GM19463 (cell line): ENCODE results near the gene RRP12.
"Not testable (repeated sequence)": the region's sequence is repeated elsewhere in the genome, so short reads cannot be mapped to it uniquely, and the experiment has no call there.

Source experiments
- ATAC-seq: cut with Tn5 transposase; IDR thresholded peaks from one replicate; pipeline ENCODE4 v1.9.1; 2021; ENCODE audit warnings: mild to moderate bottlenecking, moderate library complexity; ENCODE audit not compliant: unreplicated experiment

RRP12 gene

GRCh38 chr10:97400665-97401454, at the start of gene RRP12:
Gene RRP12 (minus strand): TSS chr10:97401340. CDS start chr10:97401231, 109 bp downstream.
- peak; percentile 99 for ATAC-seq

- ATAC-seq: no peak
Measured at GRCh38 chr10:97450828-97451227, 49.7 kb upstream of the RRP12 start.

GRCh38 chr10:97445722-97446639, 44.8 kb upstream of the RRP12 start, which contains the start of the genes EXOSC1 and ZDHHC16:
Gene EXOSC1 (minus strand): TSS chr10:97446006. CDS start chr10:97445985, 21 bp downstream.
Gene ZDHHC16 (plus strand): TSS chr10:97446175. CDS start chr10:97451676, 5,501 bp downstream.
- ATAC-seq: peak; percentile 98

- no peak for ATAC-seq
Measured at GRCh38 chr10:97445357-97445721, 44.2 kb upstream of the RRP12 start.

GRCh38 chr10:97444212-97444611, 43.1 kb upstream of the RRP12 start:
- ATAC-seq: no peak

- ATAC-seq: no peak
Measured at GRCh38 chr10:97442277-97442676, 41.1 kb upstream of the RRP12 start.

GRCh38 chr10:97435211-97435610, 34.1 kb upstream of the RRP12 start:
- ATAC-seq: no peak

GRCh38 chr10:97434557-97434956, 33.4 kb upstream of the RRP12 start:
- no peak for ATAC-seq

GRCh38 chr10:97434055-97434454, 32.9 kb upstream of the RRP12 start:
- no peak for ATAC-seq

GRCh38 chr10:97428572-97428981, 27.4 kb upstream of the RRP12 start:
- no peak for ATAC-seq

GRCh38 chr10:97427571-97428179, 26.5 kb upstream of the RRP12 start:
- ATAC-seq: no peak

- ATAC-seq: no peak
Measured at GRCh38 chr10:97426776-97427570, 25.8 kb upstream of the RRP12 start.

GRCh38 chr10:97425964-97426775, 25.0 kb upstream of the RRP12 start, which contains the start of gene PGAM1:
Gene PGAM1 (plus strand): TSS chr10:97426191. CDS start chr10:97426308, 117 bp downstream.
- peak; percentile 80 for ATAC-seq

GRCh38 chr10:97423757-97424098, 22.6 kb upstream of the RRP12 start:
- ATAC-seq: not testable (repeated sequence)

- no peak for ATAC-seq
Measured at GRCh38 chr10:97416565-97416964, 15.4 kb upstream of the RRP12 start.

- peak; percentile 82 for ATAC-seq
Measured at GRCh38 chr10:97412891-97413304, 11.8 kb upstream of the RRP12 start.

- no peak for ATAC-seq
Measured at GRCh38 chr10:97411406-97411805, 10.3 kb upstream of the RRP12 start.

- no peak for ATAC-seq
Measured at GRCh38 chr10:97408496-97408992, 7.4 kb upstream of the RRP12 start.

GRCh38 chr10:97407952-97408248, 6.8 kb upstream of the RRP12 start:
- ATAC-seq: no peak
